D721Med (cell line): ENCODE measurements around the gene PLPP4.

Experiments used
- DNase-seq: peaks from one replicate; pipeline ENCODE4 v3.0.0; 2011; ENCODE audit warnings: low spot score; ENCODE audit not compliant: insufficient read length
- FAIRE-seq: peaks from 2 replicates; lab custom pipeline; 2011; peaks lifted over from hg19 to GRCh38; lab: Jason Lieb, UNC
- TF ChIP-seq, protein P1 (sequence below): IDR thresholded peaks from 2 replicates; pipeline ENCODE4 v1.5.1; 2012; ENCODE audit warnings: mild to moderate bottlenecking, control low read depth; ENCODE audit not compliant: insufficient read depth; ENCODE audit errors: missing control alignments

Gene PLPP4

GRCh38 chr10:120433141-120433540, 23.9 kb upstream of the PLPP4 start:
- no peak for FAIRE-seq
- DNase-seq: no peak
- TF ChIP-seq, protein P1, sequence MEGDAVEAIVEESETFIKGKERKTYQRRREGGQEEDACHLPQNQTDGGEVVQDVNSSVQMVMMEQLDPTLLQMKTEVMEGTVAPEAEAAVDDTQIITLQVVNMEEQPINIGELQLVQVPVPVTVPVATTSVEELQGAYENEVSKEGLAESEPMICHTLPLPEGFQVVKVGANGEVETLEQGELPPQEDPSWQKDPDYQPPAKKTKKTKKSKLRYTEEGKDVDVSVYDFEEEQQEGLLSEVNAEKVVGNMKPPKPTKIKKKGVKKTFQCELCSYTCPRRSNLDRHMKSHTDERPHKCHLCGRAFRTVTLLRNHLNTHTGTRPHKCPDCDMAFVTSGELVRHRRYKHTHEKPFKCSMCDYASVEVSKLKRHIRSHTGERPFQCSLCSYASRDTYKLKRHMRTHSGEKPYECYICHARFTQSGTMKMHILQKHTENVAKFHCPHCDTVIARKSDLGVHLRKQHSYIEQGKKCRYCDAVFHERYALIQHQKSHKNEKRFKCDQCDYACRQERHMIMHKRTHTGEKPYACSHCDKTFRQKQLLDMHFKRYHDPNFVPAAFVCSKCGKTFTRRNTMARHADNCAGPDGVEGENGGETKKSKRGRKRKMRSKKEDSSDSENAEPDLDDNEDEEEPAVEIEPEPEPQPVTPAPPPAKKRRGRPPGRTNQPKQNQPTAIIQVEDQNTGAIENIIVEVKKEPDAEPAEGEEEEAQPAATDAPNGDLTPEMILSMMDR: no peak

GRCh38 chr10:120436439-120437112, 20.5 kb upstream of the PLPP4 start:
- FAIRE-seq (no peak), DNase-seq (no peak)
- TF ChIP-seq, protein P1: peak; percentile 31

GRCh38 chr10:120437541-120437940, 19.5 kb upstream of the PLPP4 start:
- TF ChIP-seq, protein P1: no peak
- FAIRE-seq (no peak), DNase-seq (no peak)

DNA sequence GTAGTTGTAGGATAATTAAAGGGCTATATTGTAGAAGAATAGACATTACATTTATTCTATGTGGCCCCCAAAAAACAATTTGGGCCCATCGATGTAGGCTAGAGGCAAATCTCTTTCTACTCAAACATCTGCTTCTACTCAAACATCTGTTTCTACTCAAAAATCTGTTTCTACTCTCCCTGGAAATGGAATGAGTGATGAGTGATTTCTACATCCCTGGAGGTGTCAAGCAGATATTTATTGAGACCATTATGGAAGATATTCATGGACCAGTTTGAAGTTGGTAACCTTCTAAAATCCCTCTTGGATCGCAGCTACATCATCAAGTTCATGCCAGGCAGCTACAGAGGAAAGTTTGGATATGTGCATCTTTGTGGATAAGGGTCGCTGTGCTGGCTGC, 5.1 kb upstream of the PLPP4 start:
- no peak for DNase-seq
- TF ChIP-seq, protein P1: no peak
- no peak for FAIRE-seq

DNA sequence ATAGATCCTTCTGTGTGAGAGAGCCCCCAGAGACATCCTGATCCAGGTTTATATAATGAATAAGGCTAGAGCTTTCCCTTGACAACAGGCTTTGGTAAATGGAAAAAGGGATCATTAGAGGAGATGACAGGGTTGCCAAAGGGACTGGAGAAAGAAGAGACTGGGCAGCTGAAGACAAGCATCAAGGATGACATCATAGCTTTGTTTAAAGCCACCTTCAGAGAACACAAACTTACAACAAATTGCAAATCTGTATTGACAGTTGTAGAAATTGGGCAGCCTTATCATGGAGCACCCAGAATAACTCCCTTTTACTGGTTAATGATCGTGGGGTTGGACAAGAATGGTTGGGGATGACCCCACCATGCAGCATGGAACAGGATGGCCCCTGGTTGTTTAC, 3.7 kb upstream of the PLPP4 start:
- TF ChIP-seq, protein P1: no peak
- no peak for DNase-seq
- FAIRE-seq: no peak

DNA sequence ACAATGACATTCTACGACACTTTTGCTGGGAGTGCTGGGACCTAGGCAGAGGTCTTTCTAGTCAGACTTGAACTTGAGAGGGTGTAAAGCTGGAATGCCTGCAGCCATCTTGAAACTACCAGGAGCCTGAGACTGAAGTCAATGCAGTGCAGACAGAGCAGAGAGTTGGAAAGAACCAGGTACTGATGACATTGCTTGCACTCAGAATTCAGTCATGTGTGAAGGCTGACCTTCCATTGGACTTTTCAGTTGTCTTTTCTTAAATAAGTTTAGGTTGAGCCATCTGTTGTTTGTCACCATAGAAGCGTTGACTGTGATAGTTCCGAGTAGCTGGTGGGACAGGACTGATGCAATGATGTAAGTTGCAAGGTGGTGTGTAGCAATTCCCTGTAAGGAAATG, 3.1 kb upstream of the PLPP4 start:
- FAIRE-seq: no peak
- TF ChIP-seq, protein P1: no peak
- no peak for DNase-seq

DNA sequence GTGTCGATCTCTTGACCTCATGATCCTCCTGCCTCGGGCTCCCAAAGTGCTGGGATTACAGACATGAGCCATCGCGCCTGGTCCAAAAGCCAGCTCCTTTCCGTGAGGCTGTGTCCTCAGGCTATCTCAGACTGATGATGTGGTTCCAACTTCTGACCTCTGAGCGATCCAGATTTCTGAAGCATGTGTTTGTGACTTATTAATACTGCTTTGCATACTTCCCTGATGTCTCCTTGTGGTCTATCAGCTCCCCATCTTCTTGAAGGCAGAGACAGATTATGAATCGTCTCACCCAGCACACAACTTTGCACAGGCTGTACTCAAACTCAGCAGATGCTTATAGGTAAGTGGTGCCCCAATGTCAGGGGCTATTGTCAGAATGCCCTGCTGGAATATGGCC, 2.0 kb upstream of the PLPP4 start:
- TF ChIP-seq, protein P1: no peak
- DNase-seq (no peak), FAIRE-seq (no peak)
